ENCODE data around the gene LRRC45.

LRRC45 gene

GRCh38 chr17:81983639-81984373 is 39.3 kb upstream of the LRRC45 start:
- H3K9me3 ChIP-seq (ENCODE audit: control insufficient read depth, insufficient read depth, low read length): no peaks in the 10 kb centered on the region

GRCh38 chr17:81984773-81985410 is 38.2 kb upstream of the LRRC45 start:
- Histone ChIP-seq H3K9me2 (replicated peaks; ENCODE audit: control insufficient read depth, low read length) (no peaks in the 10 kb centered on the region), H3F3A (ENCODE audit: control insufficient read depth, insufficient read depth) (no peaks in the 10 kb centered on the region; the same call in 1 of the 2 replicates), H3K27ac (ENCODE audit: low read depth, low read length) (no peak overlapping the region), H3K36me3 (ENCODE audit: control insufficient read depth, low read length) (peaks cover 14% of the 10 kb centered on the region; the same call in 1 of the 2 replicates), H3K79me2 (ENCODE audit: control insufficient read depth, low read length) (no peaks in the 10 kb centered on the region), H3K4me1 (ENCODE audit: control insufficient read depth, low read length) (no peaks in the 10 kb centered on the region), H3K4me2 (ENCODE audit: low read length) (no peak overlapping the region), H3K27me3 (ENCODE audit: control insufficient read depth, low read length) (no peaks in the 10 kb centered on the region), H3K4me3 (ENCODE audit: low read length) (no peak overlapping the region), H3K9me3 (ENCODE audit: control insufficient read depth, insufficient read depth, low read length) (no peaks in the 10 kb centered on the region), H4K20me1 (ENCODE audit: control insufficient read depth, insufficient read depth, low read depth, low read length) (no peaks in the 10 kb centered on the region)
- no peak for TF ChIP-seq CTCF (IDR thresholded peaks at IDR 0.05; ENCODE audit: low read depth, low read length, poor library complexity, severe bottlenecking)
- no peak for TF ChIP-seq EZH2phosphoT487 (IDR thresholded peaks at IDR 0.05; ENCODE audit: borderline replicate concordance, low read length)

More at GRCh38 chr17:81983639-81984373, 39.3 kb upstream of the LRRC45 start:
- TF ChIP-seq EZH2phosphoT487 (IDR thresholded peaks at IDR 0.05; ENCODE audit: borderline replicate concordance, low read length) (no peak), CTCF (IDR thresholded peaks at IDR 0.05; ENCODE audit: low read depth, low read length, poor library complexity, severe bottlenecking) (no peak)
- Histone ChIP-seq H3K4me1 (ENCODE audit: control insufficient read depth, low read length) (peaks cover 2% of the 10 kb centered on the region; the same call in 1 of the 2 replicates), H3K4me2 (ENCODE audit: low read length) (no peak overlapping the region), H3K27ac (ENCODE audit: low read depth, low read length) (no peak overlapping the region), H3K79me2 (ENCODE audit: control insufficient read depth, low read length) (no peaks in the 10 kb centered on the region; the same call in 1 of the 2 replicates), H3F3A (ENCODE audit: control insufficient read depth, insufficient read depth) (no peaks in the 10 kb centered on the region; the same call in 1 of the 2 replicates), H3K27me3 (ENCODE audit: control insufficient read depth, low read length) (no peaks in the 10 kb centered on the region), H4K20me1 (ENCODE audit: control insufficient read depth, insufficient read depth, low read depth, low read length) (no peaks in the 10 kb centered on the region), H3K9me2 (replicated peaks; ENCODE audit: control insufficient read depth, low read length) (no peaks in the 10 kb centered on the region), H3K4me3 (ENCODE audit: low read length) (no peak overlapping the region), H3K36me3 (ENCODE audit: control insufficient read depth, low read length) (peaks cover 23% of the 10 kb centered on the region; the same call in 1 of the 2 replicates)

- Histone ChIP-seq H3K27me3 (ENCODE audit: control insufficient read depth, low read length) (no peaks in the 10 kb centered on the region), H4K20me1 (ENCODE audit: control insufficient read depth, insufficient read depth, low read depth, low read length) (no peaks in the 10 kb centered on the region), H3K79me2 (ENCODE audit: control insufficient read depth, low read length) (no peaks in the 10 kb centered on the region), H3K27ac (ENCODE audit: low read depth, low read length) (no peak overlapping the region), H3K36me3 (ENCODE audit: control insufficient read depth, low read length) (peaks cover 11% of the 10 kb centered on the region; the same call in 1 of the 2 replicates), H3K9me3 (ENCODE audit: control insufficient read depth, insufficient read depth, low read length) (no peaks in the 10 kb centered on the region), H3K4me2 (ENCODE audit: low read length) (no peak overlapping the region), H3F3A (ENCODE audit: control insufficient read depth, insufficient read depth) (no peaks in the 10 kb centered on the region), H3K9me2 (replicated peaks; ENCODE audit: control insufficient read depth, low read length) (no peaks in the 10 kb centered on the region), H3K4me3 (ENCODE audit: low read length) (no peak overlapping the region), H3K4me1 (ENCODE audit: control insufficient read depth, low read length) (no peaks in the 10 kb centered on the region)
- TF ChIP-seq CTCF (IDR thresholded peaks at IDR 0.05; ENCODE audit: low read depth, low read length, poor library complexity, severe bottlenecking) (no peak), EZH2phosphoT487 (IDR thresholded peaks at IDR 0.05; ENCODE audit: borderline replicate concordance, low read length) (no peak)
Observed at GRCh38 chr17:81986606-81987005, 36.5 kb upstream of the LRRC45 start.
